Naive thymus-derived CD8-positive, alpha-beta T cell (primary cell): Measurements from ENCODE around the gene DENND2C. TPM values are rescaled to one million over a fixed set of nuclear protein-coding genes. Genes with fewer than 3 reads are reported as not detected.

ENCODE experiments used
- ATAC-seq, 2 donors: fragments of 150-1000 bp; cut with Tn5 transposase in 1 of 2; sonication (Bioruptor Pico), chemical (Tn5 transposase) in 1 of 2; 1 replicate in 1 of 2; 2 replicates in 1 of 2; pipeline ENCODE4 v1.10.0; 2021; ENCODE audit warnings: mild to moderate bottlenecking in 2 of 2, moderate library complexity in 2 of 2
- POLR2A ChIA-PET: fragments of 350-600 bp; sonication (Branson Sonifier 250); formaldehyde crosslinking; loops from one replicate; lab custom pipeline; 2021; ENCODE audit warnings: antibody characterized with exemption; lab: Charles Lee
- DNase-seq, 10 donors: peaks; one replicate each; pipeline versions ENCODE4 v3.0.0 to v3.0.0-alpha.2; 2020 to 2022
- H3K27ac Mint-ChIP-seq, 10 donors: one replicate each; pipeline ENCODE4 v1.8.0; 2020 to 2022; ENCODE audit warnings: mild to moderate bottlenecking in 10 of 10, mixed read lengths in 10 of 10, moderate library complexity in 4 of 10, inconsistent platforms in 1 of 10
- H3K27me3 Mint-ChIP-seq, 5 donors: one replicate each; pipeline ENCODE4 v1.8.0; 2021 to 2022; ENCODE audit warnings: mixed read lengths in 5 of 5
- H3K36me3 Mint-ChIP-seq, 3 donors: one replicate each; pipeline ENCODE4 v1.8.0; 2020 to 2022; ENCODE audit warnings: mixed read lengths in 3 of 3, mild to moderate bottlenecking in 2 of 3, inconsistent platforms in 1 of 3
- H3K4me1 Mint-ChIP-seq, 4 donors: one replicate each; pipeline ENCODE4 v1.8.0; 2021 to 2022; ENCODE audit warnings: mixed read lengths in 4 of 4
- H3K4me3 Mint-ChIP-seq, 10 donors: one replicate each; pipeline ENCODE4 v1.8.0; 2020 to 2022; ENCODE audit warnings: mild to moderate bottlenecking in 10 of 10, mixed read lengths in 10 of 10, moderate library complexity in 6 of 10, inconsistent platforms in 1 of 10
- H3K9me3 Mint-ChIP-seq, 9 donors: one replicate each; pipeline ENCODE4 v1.8.0; 2020 to 2022; ENCODE audit warnings: mixed read lengths in 9 of 9, mild to moderate bottlenecking in 3 of 9, inconsistent platforms in 1 of 9, moderate library complexity in 1 of 9
- polyA plus RNA-seq, 3 donors: library from polyadenylated mRNA; unstranded; fragments of 300-500 nt; fragmentation: Illumina TruSeq; gene quantifications; one replicate each; pipeline ENCODE4 v1.2.3, GENCODE V29; 2021
- total RNA-seq, 8 experiments: library from RNA in 2 of 8; stranded (reverse) in 2 of 8; gene quantifications; one replicate each; pipeline ENCODE4 v1.2.3 and lab custom pipeline; 2021 to 2026

DENND2C gene
- total and polyA plus RNA-seq, 5 experiments from 2014 or later, result 0.44 to 2.3 (median 1.0) TPM

DNA sequence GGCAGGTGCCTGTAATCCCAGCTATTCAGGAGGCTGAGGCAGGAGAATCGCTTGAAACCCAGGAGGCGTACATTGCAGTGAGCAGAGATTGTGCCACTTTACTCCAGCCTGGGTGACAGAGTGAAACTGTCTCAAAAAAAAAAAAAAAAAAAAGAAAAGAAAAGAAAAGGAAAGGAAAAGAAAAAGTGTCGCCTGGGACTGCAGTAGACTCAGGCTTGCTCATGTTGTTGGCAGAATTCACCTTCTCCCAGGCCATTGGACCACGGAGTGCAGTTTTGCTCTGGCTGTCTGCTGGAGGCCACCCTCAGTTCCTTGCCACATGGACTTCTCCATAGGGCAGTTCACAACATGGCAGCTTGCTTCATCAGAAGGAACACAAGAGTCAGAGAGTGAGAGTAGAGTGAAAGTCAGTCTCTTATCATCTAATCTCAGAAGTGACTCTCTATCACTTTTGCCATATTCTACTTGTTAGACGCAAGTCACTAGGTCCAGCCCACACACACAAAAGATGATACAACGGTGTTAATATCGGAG, 117.7 kb downstream of the DENND2C start:
- Mint-ChIP-seq H3K4me1 (no peaks in the 10 kb centered on the region), H3K9me3 (no peaks in the 10 kb centered on the region), H3K4me3 (no peak overlapping the region), H3K27ac (no peak overlapping the region), H3K27me3 (peaks cover 0 to 4% (median 2%) of the 10 kb centered on the region in 5 donors), H3K36me3 (peaks cover 0 to 3% (median 0%) of the 10 kb centered on the region in 3 donors)
- ATAC-seq (no peak), DNase-seq (no peak)
- POLR2A ChIA-PET, result no interaction called here

DNA sequence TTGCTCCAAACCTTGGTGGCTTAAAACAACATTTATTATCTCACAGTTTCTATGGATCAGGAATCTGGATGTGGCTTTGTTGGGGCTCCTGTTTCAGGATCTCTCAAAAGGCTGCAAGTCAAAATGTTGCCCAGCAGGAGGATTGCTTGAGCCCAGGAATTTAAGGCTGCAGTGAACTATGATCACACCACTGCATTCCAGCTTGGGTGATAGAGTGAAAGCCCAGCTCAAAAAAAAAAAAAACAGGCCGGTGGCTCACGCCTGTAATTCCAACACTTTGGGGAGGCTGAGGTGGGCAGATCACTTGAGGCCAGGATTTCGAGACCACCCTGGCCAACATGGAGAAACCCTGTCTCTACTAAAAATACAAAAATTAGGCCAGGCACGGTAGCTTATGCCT, 118.4 kb downstream of the DENND2C start:
- Mint-ChIP-seq H3K36me3 (peaks cover 0 to 3% (median 0%) of the 10 kb centered on the region in 3 donors), H3K27ac (no peak overlapping the region), H3K4me1 (no peaks in the 10 kb centered on the region), H3K27me3 (peaks cover 0 to 4% (median 2%) of the 10 kb centered on the region in 5 donors), H3K4me3 (no peak overlapping the region), H3K9me3 (no peaks in the 10 kb centered on the region)
- POLR2A ChIA-PET, result no interaction called here
- ATAC-seq (no peak), DNase-seq (no peak)

DNA sequence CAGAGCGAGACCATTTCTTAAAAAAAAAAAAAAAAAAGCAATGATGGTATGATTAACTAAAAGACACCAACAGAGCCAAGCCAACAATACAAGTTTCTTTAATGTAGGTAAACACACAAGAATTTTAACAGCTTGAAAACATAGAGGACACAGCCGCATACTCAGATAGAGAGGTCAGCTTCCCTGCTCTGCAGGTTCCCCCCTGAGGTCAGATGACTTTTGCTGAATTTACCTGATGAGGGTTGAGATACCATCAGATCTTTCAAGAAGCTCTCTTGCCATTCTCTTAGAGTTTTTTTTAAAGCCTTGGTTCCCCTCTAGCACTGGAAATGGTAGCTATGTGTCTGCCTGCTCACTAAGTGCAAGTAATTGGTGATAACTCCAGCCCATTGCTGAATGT, 119.5 kb downstream of the DENND2C start:
- DNase-seq, result no peak
- Mint-ChIP-seq H3K4me1 (no peaks in the 10 kb centered on the region), H3K27ac (no peak overlapping the region), H3K27me3 (peaks cover 0 to 4% (median 2%) of the 10 kb centered on the region in 5 donors), H3K9me3 (no peaks in the 10 kb centered on the region), H3K36me3 (peaks cover 0 to 3% (median 0%) of the 10 kb centered on the region in 3 donors), H3K4me3 (no peak overlapping the region)
- POLR2A ChIA-PET, result interaction anchor here (0.6 kb wide), 1 partner anchor 108 kb away, joined by 4 read pairs; no protein-coding TSS in a partner anchor
- no peak for ATAC-seq

DNA sequence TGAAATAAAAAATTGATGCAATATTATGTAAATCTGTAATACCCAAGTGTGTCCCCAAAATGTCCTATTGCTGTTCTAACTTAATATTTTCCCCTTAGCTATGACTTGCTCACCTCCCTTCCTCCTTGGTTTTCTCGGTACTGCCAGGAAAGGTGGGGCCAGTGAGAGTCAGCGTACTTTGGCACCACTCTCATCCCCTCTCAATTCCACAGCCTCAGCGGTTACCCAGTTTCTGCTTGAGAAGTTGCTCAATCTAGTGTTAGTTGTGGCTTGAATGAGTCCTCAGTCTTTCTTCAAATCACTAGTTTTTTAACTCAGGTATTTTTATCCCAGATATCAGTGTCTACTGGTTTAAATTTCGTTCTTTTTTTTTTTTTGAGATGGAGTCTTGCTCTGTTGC, 120.7 kb downstream of the DENND2C start:
- Mint-ChIP-seq H3K27ac (no peak overlapping the region), H3K36me3 (peaks cover 0 to 3% (median 0%) of the 10 kb centered on the region in 3 donors), H3K9me3 (no peaks in the 10 kb centered on the region), H3K27me3 (peaks cover 0 to 9% (median 2%) of the 10 kb centered on the region in 5 donors), H3K4me1 (no peaks in the 10 kb centered on the region), H3K4me3 (no peak overlapping the region)
- POLR2A ChIA-PET, result no interaction called here
- ATAC-seq, result no peak
- DNase-seq, result no peak

DNA sequence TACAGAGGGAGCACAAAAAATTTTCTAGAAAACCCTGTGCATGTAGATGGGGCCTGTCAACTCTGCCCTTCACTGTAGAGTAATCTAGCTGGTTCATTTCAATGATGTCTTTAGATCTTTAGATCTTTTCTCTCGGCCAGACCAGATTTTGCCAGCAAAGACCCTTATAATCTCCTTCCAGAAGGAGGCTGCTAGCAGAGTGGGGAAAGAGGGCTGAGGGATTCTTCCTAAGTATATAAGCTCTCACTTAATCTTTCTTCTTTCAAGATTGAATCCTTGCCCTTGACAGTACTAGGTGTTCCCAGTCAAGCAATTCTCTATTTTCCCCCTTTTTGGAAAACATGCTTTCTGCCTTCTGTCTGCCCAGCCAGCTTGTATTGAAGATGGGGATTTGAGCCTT, 122.8 kb downstream of the DENND2C start:
- no peak overlapping the region for H3K27ac Mint-ChIP-seq
- H3K4me1 Mint-ChIP-seq, result no peaks in the 10 kb centered on the region
- H3K36me3 Mint-ChIP-seq, result no peaks in the 10 kb centered on the region
- H3K4me3 Mint-ChIP-seq, result no peak overlapping the region
- H3K27me3 Mint-ChIP-seq, result peaks cover 0 to 9% (median 2%) of the 10 kb centered on the region in 5 donors
- DNase-seq (no peak), ATAC-seq (no peak)
- no peaks in the 10 kb centered on the region for H3K9me3 Mint-ChIP-seq
- POLR2A ChIA-PET, result no interaction called here

DNA sequence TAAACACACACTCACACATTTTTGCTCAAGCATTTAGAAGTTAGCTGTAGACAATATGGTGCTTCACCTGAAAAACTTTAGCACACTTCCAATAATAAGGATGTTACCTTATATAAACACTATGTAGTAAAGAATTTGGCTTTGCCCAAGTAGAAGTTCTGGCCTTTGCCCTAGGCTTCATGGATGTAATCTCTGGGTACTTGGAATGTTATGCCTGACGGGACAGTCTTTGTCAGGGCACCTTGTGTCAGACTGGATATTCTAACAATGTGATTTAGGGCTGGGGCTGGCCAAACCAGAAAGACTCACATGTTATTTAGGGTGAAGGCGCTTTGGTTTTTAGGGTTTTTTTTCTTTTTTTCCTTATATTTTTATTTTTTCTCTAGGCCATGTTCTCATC, 124.1 kb downstream of the DENND2C start:
- Mint-ChIP-seq H3K27ac (no peak overlapping the region), H3K27me3 (peaks cover 0 to 6% (median 1%) of the 10 kb centered on the region in 5 donors), H3K4me3 (no peak overlapping the region), H3K9me3 (no peaks in the 10 kb centered on the region), H3K36me3 (no peaks in the 10 kb centered on the region), H3K4me1 (no peaks in the 10 kb centered on the region)
- DNase-seq (no peak), ATAC-seq (no peak)
- POLR2A ChIA-PET, result no interaction called here

DNA sequence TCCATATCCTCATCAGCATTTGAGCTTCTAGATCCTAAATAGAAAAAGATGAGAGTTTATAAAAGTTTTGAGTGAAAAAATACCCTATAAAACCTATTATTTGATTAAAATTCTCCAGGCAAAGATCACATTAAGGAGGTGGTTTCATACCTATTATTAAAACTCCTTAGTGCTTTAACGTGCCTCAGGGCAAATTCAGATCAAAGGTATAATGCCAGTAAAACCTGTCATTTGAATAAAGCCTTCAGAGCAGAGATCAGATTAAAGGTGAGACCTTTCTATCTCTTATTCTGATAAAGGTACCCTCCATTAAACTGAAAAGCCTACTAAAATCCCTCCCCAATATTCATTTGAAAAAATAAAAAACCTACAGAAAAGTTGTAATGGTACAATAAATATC, 124.5 kb downstream of the DENND2C start:
- ATAC-seq (no peak), DNase-seq (no peak)
- H3K4me3 Mint-ChIP-seq, result no peak overlapping the region

DNA sequence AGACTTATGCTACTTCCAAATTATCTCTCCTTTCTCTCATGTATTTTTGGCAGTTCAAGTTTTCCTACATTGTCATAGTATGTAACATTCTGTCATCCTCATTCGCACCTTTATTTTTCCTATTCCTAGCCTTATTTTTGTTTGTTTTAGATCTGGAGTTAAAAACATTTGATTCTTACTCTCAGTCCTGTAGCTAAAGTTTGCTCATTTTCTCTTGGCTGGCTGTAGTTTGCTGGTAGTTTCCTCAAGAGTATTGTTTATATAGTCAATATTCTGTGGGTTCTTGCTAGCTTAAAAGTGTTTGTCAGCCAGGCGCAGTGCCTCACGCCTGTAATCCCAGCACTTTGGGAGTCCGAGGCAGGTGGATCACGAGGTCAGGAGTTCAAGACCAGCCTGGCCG, 129.0 kb downstream of the DENND2C start:
- DNase-seq (no peak), ATAC-seq (no peak)
- H3K4me1 Mint-ChIP-seq, result peaks cover 0 to 1% (median 0%) of the 10 kb centered on the region in 4 donors
- POLR2A ChIA-PET, result no interaction called here
- H3K9me3 Mint-ChIP-seq, result no peaks in the 10 kb centered on the region
- H3K27ac Mint-ChIP-seq, result peak overlapping the region in 2 of 10 donors; percentile 6 to 46
- no peaks in the 10 kb centered on the region for H3K36me3 Mint-ChIP-seq
- H3K27me3 Mint-ChIP-seq, result peaks cover 0 to 8% (median 5%) of the 10 kb centered on the region in 5 donors
- no peak overlapping the region for H3K4me3 Mint-ChIP-seq

More for the DNA sequence above, 124.5 kb downstream of the DENND2C start:
- no peak overlapping the region for H3K27ac Mint-ChIP-seq
- H3K36me3 Mint-ChIP-seq, result no peaks in the 10 kb centered on the region
- H3K4me1 Mint-ChIP-seq, result no peaks in the 10 kb centered on the region
- POLR2A ChIA-PET, result no interaction called here
- H3K9me3 Mint-ChIP-seq, result no peaks in the 10 kb centered on the region
- H3K27me3 Mint-ChIP-seq, result peaks cover 0 to 5% (median 1%) of the 10 kb centered on the region in 5 donors

DNA sequence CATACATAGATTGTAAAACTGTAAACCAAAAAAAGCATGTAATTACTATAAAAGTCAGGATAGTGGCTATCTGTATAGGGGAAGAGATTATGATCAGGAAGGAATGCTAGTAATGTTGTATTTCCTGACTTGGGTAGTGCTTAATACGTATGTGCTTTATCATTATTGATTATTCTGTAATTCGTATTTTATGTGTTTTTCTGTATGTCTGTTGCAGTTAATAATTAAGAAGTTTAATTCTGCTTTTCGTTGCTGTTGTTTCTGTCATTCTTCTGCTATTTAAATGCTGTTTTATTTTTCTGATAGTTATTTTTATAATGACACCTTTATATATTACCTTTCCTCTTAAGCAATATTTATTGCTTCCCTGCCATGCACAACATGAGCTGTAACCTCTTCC, 129.6 kb downstream of the DENND2C start:
- Mint-ChIP-seq H3K4me3 (no peak overlapping the region), H3K4me1 (peaks cover 0 to 1% (median 0%) of the 10 kb centered on the region in 4 donors), H3K9me3 (no peaks in the 10 kb centered on the region), H3K36me3 (no peaks in the 10 kb centered on the region), H3K27ac (peak overlapping the region in 1 of 10 donors; percentile 6), H3K27me3 (peaks cover 0 to 8% (median 5%) of the 10 kb centered on the region in 5 donors)
- ATAC-seq (no peak), DNase-seq (no peak)
- POLR2A ChIA-PET, result no interaction called here

DNA sequence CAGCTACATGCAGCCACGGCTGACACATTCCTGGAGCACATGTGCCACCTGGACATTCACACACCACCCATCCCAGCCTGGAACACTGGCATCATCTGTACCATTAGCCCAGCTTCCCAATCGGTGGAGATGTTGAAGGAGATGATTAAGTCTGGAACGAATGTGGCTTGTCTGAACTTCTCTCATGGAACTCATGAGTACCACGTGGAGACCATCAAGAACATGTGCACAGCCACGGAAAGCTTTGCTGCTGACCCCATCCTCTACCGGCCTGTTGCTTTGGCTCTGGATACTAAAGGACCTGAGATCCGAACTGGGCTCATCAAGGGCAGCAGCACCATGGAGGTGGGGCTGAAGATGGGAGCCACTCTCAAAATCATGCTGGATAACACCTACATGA, 133.8 kb downstream of the DENND2C start:
- POLR2A ChIA-PET, result no interaction called here
- H3K27ac Mint-ChIP-seq, result no peak overlapping the region
- no peak for DNase-seq
- no peak for ATAC-seq
- no peaks in the 10 kb centered on the region for H3K9me3 Mint-ChIP-seq
- H3K4me1 Mint-ChIP-seq, result peaks cover 0 to 1% (median 0%) of the 10 kb centered on the region in 4 donors
- no peaks in the 10 kb centered on the region for H3K36me3 Mint-ChIP-seq
- peaks cover 0 to 8% (median 3%) of the 10 kb centered on the region in 5 donors for H3K27me3 Mint-ChIP-seq
- H3K4me3 Mint-ChIP-seq, result no peak overlapping the region

DNA sequence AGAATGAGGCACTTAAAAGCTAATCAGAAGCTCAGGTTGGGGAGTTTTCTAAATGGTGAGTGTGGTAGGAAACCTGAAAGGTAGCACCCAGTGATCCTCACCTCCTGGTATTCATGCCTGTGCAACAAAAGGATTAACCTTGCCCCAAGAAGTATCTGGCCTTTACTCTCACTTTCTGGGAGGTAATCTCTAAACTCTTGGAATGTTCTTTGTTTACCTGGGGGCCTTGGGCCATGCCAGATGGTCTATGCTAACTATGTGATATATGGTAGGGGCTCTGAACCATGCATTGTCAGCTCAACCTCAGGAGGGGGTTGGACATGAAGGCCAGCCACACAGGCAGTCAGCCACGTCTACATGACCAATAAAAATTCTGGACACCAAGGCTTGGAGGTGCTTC, 134.4 kb downstream of the DENND2C start:
- H3K27me3 Mint-ChIP-seq, result peaks cover 0 to 8% (median 3%) of the 10 kb centered on the region in 5 donors

More for the DNA sequence above, 134.4 kb downstream of the DENND2C start:
- DNase-seq, result no peak
- Mint-ChIP-seq H3K36me3 (no peaks in the 10 kb centered on the region), H3K4me3 (no peak overlapping the region), H3K4me1 (peaks cover 0 to 1% (median 0%) of the 10 kb centered on the region in 4 donors), H3K9me3 (no peaks in the 10 kb centered on the region), H3K27ac (no peak overlapping the region)
- ATAC-seq, result no peak
- POLR2A ChIA-PET, result no interaction called here
